Measurements from ENCODE around the gene HIPK2. TPM values are rescaled to one million over a fixed set of nuclear protein-coding genes. Genes with fewer than 3 reads are reported as not detected.
A peak's percentile ranks its signal among the peaks of the same experiment; 100 is the strongest.

Gene HIPK2
- total and polyA plus RNA-seq, 2 donors (not counting 3 experiments of a cell fraction or from before 2014, with no cell fraction given): 9.0 to 43.8 TPM

GRCh38 chr7:139651308-139651707 is 126.5 kb downstream of the HIPK2 start:
- H3K27ac ChIP-seq (ENCODE audit: insufficient read depth, low read depth, low read length): no peak overlapping the region
- H3K4me1 ChIP-seq (ENCODE audit: control insufficient read depth, extremely low read depth, insufficient read depth, low read length): peaks cover 43% of the 10 kb centered on the region
- TF ChIP-seq POLR2A (IDR thresholded peaks at IDR 0.05; ENCODE audit: low read depth, low read length) (no peak), GATA2 (IDR thresholded peaks at IDR 0.05; ENCODE audit: insufficient read depth, insufficient read length, low read depth, low read length) (no peak), POLR2AphosphoS5 (IDR thresholded peaks at IDR 0.05; ENCODE audit: insufficient read depth, low read depth, low read length) (no peak), FOS (IDR thresholded peaks at IDR 0.05; ENCODE audit: borderline replicate concordance, insufficient read depth, low read length) (no peak), JUN (IDR thresholded peaks at IDR 0.05; ENCODE audit: borderline replicate concordance, insufficient read depth, insufficient read length, low read depth) (no peak), CTCF (IDR thresholded peaks at IDR 0.05; ENCODE audit: extremely low read depth in 1 of 2, insufficient read depth in 1 of 2, low read depth in 1 of 2, low read length in 2 of 2) (no peak), MYC (IDR thresholded peaks at IDR 0.05; ENCODE audit: low read depth, low read length) (no peak), EZH2 (IDR thresholded peaks at IDR 0.05; ENCODE audit: borderline replicate concordance, low read depth, low read length, severe bottlenecking) (no peak)
- TF ChIP-seq, protein P1, sequence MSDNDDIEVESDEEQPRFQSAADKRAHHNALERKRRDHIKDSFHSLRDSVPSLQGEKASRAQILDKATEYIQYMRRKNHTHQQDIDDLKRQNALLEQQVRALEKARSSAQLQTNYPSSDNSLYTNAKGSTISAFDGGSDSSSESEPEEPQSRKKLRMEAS (IDR thresholded peaks at IDR 0.05; ENCODE audit: insufficient read depth, insufficient read length): no peak
- H3K4me3 ChIP-seq (replicated peaks in 1 of 3; ENCODE audit: insufficient read depth in 1 of 3, low read depth in 1 of 3, low read length in 3 of 3): no peak overlapping the region
- H2AFZ ChIP-seq (ENCODE audit: low read depth, low read length): no peak overlapping the region
- POLR2A ChIA-PET: no interaction called here
- intact Hi-C loops (cut with micrococcal nuclease): no loop called here
- peak; percentile 30 for DNase-seq (ENCODE audit: low read depth, low spot score)
- dilution Hi-C loops (cut with MboI; ENCODE audit: extremely low pct_ligation_motif_present, low sequenced_read_pairs): no loop called here
- no peaks in the 10 kb centered on the region for H3K9me1 ChIP-seq (replicated peaks; ENCODE audit: control insufficient read depth, extremely low read depth, insufficient read depth, low read length)
- CTCF ChIA-PET: interaction anchor here (0.7 to 1.8 kb wide), 4 partner anchors 120 to 355 kb away, joined by 3 to 10 read pairs (median 4); no protein-coding TSS in a partner anchor
- no TSS peak for BruUV-seq (replicated peaks)
- peak; percentile 4 for FAIRE-seq
- H4K20me1 ChIP-seq (replicated peaks; ENCODE audit: control insufficient read depth, extremely low read depth, insufficient read depth, low read length): no peaks in the 10 kb centered on the region
- no peak overlapping the region for H3K9ac ChIP-seq (replicated peaks; ENCODE audit: extremely low read depth, insufficient read depth, low read length)
- H3K9me3 ChIP-seq (replicated peaks; ENCODE audit: control insufficient read depth, insufficient read depth, low read length): no peaks in the 10 kb centered on the region
- no peak overlapping the region for H3K4me2 ChIP-seq (ENCODE audit: insufficient read depth, low read length)
- no peaks in the 10 kb centered on the region for H3K27me3 ChIP-seq (ENCODE audit: control insufficient read depth in 2 of 2, insufficient read depth in 2 of 2, low read length in 2 of 2)
- peaks cover 24% of the 10 kb centered on the region for H3K79me2 ChIP-seq (ENCODE audit: control insufficient read depth, insufficient read depth, low read length)
- no peaks in the 10 kb centered on the region for H3K36me3 ChIP-seq (ENCODE audit: control insufficient read depth in 2 of 2, extremely low read depth in 1 of 2, insufficient read depth in 2 of 2, low read length in 2 of 2)

Data from endothelial cell of umbilical vein (primary cell).